K562 (cell line): ENCODE results near the gene JPT2. TPM values are rescaled to one million over a fixed set of nuclear protein-coding genes. Genes with fewer than 3 reads are reported as not detected.
A peak's percentile ranks its signal among the peaks of the same experiment; 100 is the strongest.

Experiments used
- AFF4 ChIP-seq: sonication (generic); formaldehyde crosslinking; IDR thresholded peaks from 2 replicates; pipeline ENCODE4 v1.8.0; 2023; ENCODE audit warnings: mild to moderate bottlenecking, missing genetic modification reagents
- ARID3B ChIP-seq: fragments of 250-450 bp; sonication (Bioruptor Pico); IDR thresholded peaks from 2 replicates; pipeline ENCODE4 v1.4.0; 2020; ENCODE audit warnings: borderline replicate concordance
- ATF1 ChIP-seq, 2 experiments: fragments of 450-650 bp in 1 of 2; IDR thresholded peaks; 2 replicates each; pipeline ENCODE4 v1.6.1; 2016; ENCODE audit warnings: missing compliant biosample characterization in 1 of 2, missing genetic modification characterization in 1 of 2
- CAMTA2 ChIP-seq: fragments of 250-450 bp; sonication (Bioruptor Pico); conservative IDR thresholded peaks from 2 replicates; pipeline ENCODE4 v1.5.1; 2022
- CREM ChIP-seq: IDR thresholded peaks from 2 replicates; pipeline ENCODE4 v1.6.1; 2014; ENCODE audit warnings: antibody characterized with exemption, low read depth
- NCOA6 ChIP-seq: fragments of 450-650 bp; IDR thresholded peaks from 2 replicates; pipeline ENCODE4 v1.6.1; 2017; ENCODE audit warnings: mild to moderate bottlenecking
- NUFIP1 ChIP-seq: fragments of 450-650 bp; IDR thresholded peaks from 2 replicates; pipeline ENCODE4 v1.6.1; 2018; ENCODE audit not compliant: partially characterized antibody
- PKNOX1 ChIP-seq: fragments of 450-650 bp; IDR thresholded peaks from 2 replicates; pipeline ENCODE4 v1.6.1; 2016
- POLR3G ChIP-seq: IDR thresholded peaks from 2 replicates; pipeline ENCODE4 v1.6.1; 2011; ENCODE audit not compliant: insufficient read length, insufficient replicate concordance; ENCODE audit errors: extremely low read depth
- SMAD2 ChIP-seq: fragments of 150-350 bp; IDR thresholded peaks from 2 replicates; pipeline ENCODE4 v1.6.1; 2014; ENCODE audit warnings: low read depth, mild to moderate bottlenecking, low read length
- TCFL5 ChIP-seq: fragments of 250-450 bp; sonication (Bioruptor Pico); conservative IDR thresholded peaks from 2 replicates; pipeline ENCODE4 v1.6.1; 2021; ENCODE audit warnings: mild to moderate bottlenecking, moderate library complexity, matching md5 sums
- TGIF2 ChIP-seq: sonication (generic); formaldehyde crosslinking; IDR thresholded peaks from 2 replicates; pipeline ENCODE4 v1.8.1; 2022; ENCODE audit warnings: mild to moderate bottlenecking, missing genetic modification reagents, moderate library complexity
- ZBTB17 ChIP-seq: fragments of 450-650 bp; formaldehyde crosslinking; IDR thresholded peaks from 2 replicates; pipeline ENCODE4 v1.4.0; 2020; ENCODE audit warnings: mild to moderate bottlenecking
- ZC3H8 ChIP-seq: fragments of 450-650 bp; IDR thresholded peaks from 2 replicates; pipeline ENCODE4 v1.6.1; 2017
- ZNF184 ChIP-seq: sonication (generic); formaldehyde crosslinking; IDR thresholded peaks from 2 replicates; pipeline ENCODE4 v1.5.0; 2020; ENCODE audit warnings: missing genetic modification reagents
- ZNF217 ChIP-seq: sonication (generic); formaldehyde crosslinking; IDR thresholded peaks from 2 replicates; pipeline ENCODE4 v1.8.0; 2022; ENCODE audit warnings: mild to moderate bottlenecking, missing genetic modification reagents
- ZNF311 ChIP-seq: fragments of 250-450 bp; sonication (Bioruptor Pico); IDR thresholded peaks from 2 replicates; pipeline ENCODE4 v1.4.0; 2020; ENCODE audit warnings: mild to moderate bottlenecking, moderate library complexity
- polyA plus RNA-seq, 8 experiments: library from polyadenylated mRNA; depleted of rRNA in 4 of 8; stranded (reverse) in 5 of 8; unstranded in 3 of 8; fragments of >200 nt; fragmentation: Nextera tagmentation in 2 of 8; fragmentation: Illumina TruSeq in 1 of 8; extraction: Ambion mirVana in 2 of 8; extraction: Trizol in 1 of 8; gene quantifications; 2 replicates each; pipeline versions ENCODE4 v1.2.1 to v1.2.3, GENCODE V29; 2011 to 2014; ENCODE audit warnings: inconsistent platforms in 1 of 8, missing spikeins in 1 of 8
- total RNA-seq, 7 experiments: library from RNA; depleted of rRNA in 6 of 7; stranded (reverse); fragments of >200 nt in 6 of 7; fragmentation: Illumina TruSeq in 2 of 7; extraction: Trizol in 2 of 7; gene quantifications; 2 replicates each; pipeline versions ENCODE4 v1.2.1 to v1.2.3, GENCODE V29; 2011 to 2021; ENCODE audit warnings: low replicate concordance in 1 of 7
- TF ChIP-seq, protein P1 (sequence below): sonication (generic); formaldehyde crosslinking; IDR thresholded peaks from 2 replicates; pipeline ENCODE4 v1.8.1; 2023; ENCODE audit warnings: mild to moderate bottlenecking, missing genetic modification reagents
- TF ChIP-seq, protein P2 (sequence below): fragments of 450-650 bp; IDR thresholded peaks from 2 replicates; pipeline ENCODE4 v1.7.1; 2018; ENCODE audit warnings: mild to moderate bottlenecking, low read depth; ENCODE audit not compliant: partially characterized antibody

Gene JPT2
- total and polyA plus RNA-seq, 9 of the 15 experiments (the other 6 are each of a cell fraction or from before 2014, with no cell fraction given) = 25.5 to 133 (median 106) TPM

DNA sequence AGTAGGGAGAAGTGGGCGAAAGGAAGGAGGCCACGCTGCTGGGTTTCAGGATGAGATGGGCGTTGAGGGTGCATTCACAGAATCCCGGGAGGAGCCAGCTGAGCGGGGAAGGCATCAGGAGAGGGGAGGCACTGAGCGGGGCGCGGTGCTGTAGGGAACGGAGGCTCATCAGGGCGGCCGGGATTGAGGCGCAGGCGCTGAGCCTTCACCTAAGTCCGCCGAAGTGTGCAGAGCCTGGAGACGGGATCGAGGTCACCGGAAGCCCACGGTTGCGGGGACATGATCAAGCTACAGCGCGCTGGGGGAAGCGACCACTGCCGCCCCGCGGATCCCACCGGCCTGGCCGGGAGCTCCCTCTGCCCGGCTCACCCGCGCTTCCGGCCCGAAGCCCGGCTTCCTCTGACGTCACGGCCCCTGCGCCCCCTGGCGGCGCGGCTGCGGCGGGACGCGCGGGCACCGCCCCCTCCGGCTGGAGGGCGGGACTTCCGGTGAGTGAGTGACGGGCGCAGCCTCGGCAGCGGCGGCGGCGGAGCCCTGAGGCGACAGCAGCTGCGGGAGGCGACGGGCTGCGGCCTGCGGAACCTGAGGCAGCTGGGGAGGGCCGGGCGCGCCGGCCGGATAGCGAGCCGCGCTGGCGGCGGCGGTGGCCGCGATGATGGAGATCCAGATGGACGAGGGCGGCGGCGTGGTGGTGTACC lies 27.8 kb downstream of the JPT2 start, which contains the start of gene MAPK8IP3 (continued):
- no peak for TF ChIP-seq ZNF184 (CRISPR knock-in tag)
- peak; percentile 99 for TF ChIP-seq CREM
- TF ChIP-seq TCFL5 = no peak
- TF ChIP-seq ZNF311 (CRISPR knock-in tag) = no peak
- no peak for TF ChIP-seq NUFIP1
- TF ChIP-seq AFF4 (CRISPR knock-in tag) = peak; percentile 33; the same call in 1 of the 2 replicates
- no peak for TF ChIP-seq ARID3B
- TF ChIP-seq ZNF217 = no peak
- TF ChIP-seq PKNOX1 = peak; percentile 95
- TF ChIP-seq, protein P1, sequence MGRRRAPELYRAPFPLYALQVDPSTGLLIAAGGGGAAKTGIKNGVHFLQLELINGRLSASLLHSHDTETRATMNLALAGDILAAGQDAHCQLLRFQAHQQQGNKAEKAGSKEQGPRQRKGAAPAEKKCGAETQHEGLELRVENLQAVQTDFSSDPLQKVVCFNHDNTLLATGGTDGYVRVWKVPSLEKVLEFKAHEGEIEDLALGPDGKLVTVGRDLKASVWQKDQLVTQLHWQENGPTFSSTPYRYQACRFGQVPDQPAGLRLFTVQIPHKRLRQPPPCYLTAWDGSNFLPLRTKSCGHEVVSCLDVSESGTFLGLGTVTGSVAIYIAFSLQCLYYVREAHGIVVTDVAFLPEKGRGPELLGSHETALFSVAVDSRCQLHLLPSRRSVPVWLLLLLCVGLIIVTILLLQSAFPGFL (CRISPR knock-in tag) = no peak
- no peak for TF ChIP-seq CAMTA2 (CRISPR knock-in tag)
- TF ChIP-seq POLR3G = no peak
- no peak for TF ChIP-seq TGIF2 (CRISPR knock-in tag)
- TF ChIP-seq ZC3H8 = no peak
- TF ChIP-seq SMAD2 = no peak
- TF ChIP-seq, protein P2, sequence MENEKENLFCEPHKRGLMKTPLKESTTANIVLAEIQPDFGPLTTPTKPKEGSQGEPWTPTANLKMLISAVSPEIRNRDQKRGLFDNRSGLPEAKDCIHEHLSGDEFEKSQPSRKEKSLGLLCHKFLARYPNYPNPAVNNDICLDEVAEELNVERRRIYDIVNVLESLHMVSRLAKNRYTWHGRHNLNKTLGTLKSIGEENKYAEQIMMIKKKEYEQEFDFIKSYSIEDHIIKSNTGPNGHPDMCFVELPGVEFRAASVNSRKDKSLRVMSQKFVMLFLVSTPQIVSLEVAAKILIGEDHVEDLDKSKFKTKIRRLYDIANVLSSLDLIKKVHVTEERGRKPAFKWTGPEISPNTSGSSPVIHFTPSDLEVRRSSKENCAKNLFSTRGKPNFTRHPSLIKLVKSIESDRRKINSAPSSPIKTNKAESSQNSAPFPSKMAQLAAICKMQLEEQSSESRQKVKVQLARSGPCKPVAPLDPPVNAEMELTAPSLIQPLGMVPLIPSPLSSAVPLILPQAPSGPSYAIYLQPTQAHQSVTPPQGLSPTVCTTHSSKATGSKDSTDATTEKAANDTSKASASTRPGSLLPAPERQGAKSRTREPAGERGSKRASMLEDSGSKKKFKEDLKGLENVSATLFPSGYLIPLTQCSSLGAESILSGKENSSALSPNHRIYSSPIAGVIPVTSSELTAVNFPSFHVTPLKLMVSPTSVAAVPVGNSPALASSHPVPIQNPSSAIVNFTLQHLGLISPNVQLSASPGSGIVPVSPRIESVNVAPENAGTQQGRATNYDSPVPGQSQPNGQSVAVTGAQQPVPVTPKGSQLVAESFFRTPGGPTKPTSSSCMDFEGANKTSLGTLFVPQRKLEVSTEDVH = peak; percentile 82
- no peak for TF ChIP-seq NCOA6
- peak; percentile 49; the same call in 1 of the 2 replicates for TF ChIP-seq ZBTB17 (CRISPR knock-in tag)
- peak; percentile 80 for TF ChIP-seq ATF1 (CRISPR knock-in tag; IDR thresholded peaks at IDR 0.05)
- TF ChIP-seq ATF1 (tag; IDR thresholded peaks at IDR 0.05) = peak; percentile 99
